Naive thymus-derived CD4-positive, alpha-beta T cell (primary cell): ENCODE data around the gene ELMO1. TPM values are rescaled to one million over a fixed set of nuclear protein-coding genes. Genes with fewer than 3 reads are reported as not detected.
A peak's percentile ranks its signal among the peaks of the same experiment; 100 is the strongest.

Source experiments
- ATAC-seq: fragments of 150-1000 bp; cut with Tn5 transposase; 2 replicates; pipeline ENCODE4 v1.10.0; 2021; ENCODE audit warnings: mild to moderate bottlenecking, moderate library complexity
- CTCF ChIA-PET: fragments of 350-600 bp; sonication (Branson Sonifier 250); formaldehyde crosslinking; loops from one replicate; lab custom pipeline; 2021; ENCODE audit warnings: antibody characterized with exemption; lab: Charles Lee
- POLR2A ChIA-PET: fragments of 350-600 bp; sonication (Branson Sonifier 250); formaldehyde crosslinking; loops from one replicate; lab custom pipeline; 2021; ENCODE audit warnings: antibody characterized with exemption, inconsistent platforms; lab: Charles Lee
- DNase-seq, 9 donors: peaks; one replicate each; pipeline versions ENCODE4 v3.0.0 to v3.0.0-alpha.2; 2020 to 2022; ENCODE audit warnings: mixed read lengths in 1 of 9
- H3K27ac ChIP-seq: one replicate; pipeline ENCODE4 v1.7.0; 2013; ENCODE audit warnings: mild to moderate bottlenecking, low read depth, low read length, moderate library complexity
- H3K27me3 ChIP-seq, 2 donors: one replicate each; pipeline ENCODE4 v1.7.0; 2013; ENCODE audit warnings: low read length in 2 of 2, mild to moderate bottlenecking in 2 of 2, moderate library complexity in 2 of 2; ENCODE audit not compliant: control insufficient read depth in 2 of 2, insufficient read depth in 2 of 2
- H3K36me3 ChIP-seq, 3 experiments: 1 replicate in 2 of 3; 2 replicates in 1 of 3; pipeline ENCODE4 v1.7.0; 2013; ENCODE audit warnings: low read length in 3 of 3, mild to moderate bottlenecking in 3 of 3, moderate library complexity in 1 of 3; ENCODE audit not compliant: insufficient read depth in 3 of 3, control insufficient read depth in 2 of 3
- H3K4me1 ChIP-seq, 2 donors: one replicate each; pipeline ENCODE4 v1.7.0; 2013; ENCODE audit warnings: low read length in 2 of 2, mild to moderate bottlenecking in 2 of 2, moderate library complexity in 1 of 2; ENCODE audit not compliant: control insufficient read depth in 2 of 2, insufficient read depth in 2 of 2
- H3K4me3 ChIP-seq: 2 replicates; pipeline ENCODE4 v1.7.0; 2013; ENCODE audit warnings: mild to moderate bottlenecking, low read length
- H3K9me3 ChIP-seq, 3 experiments: 1 replicate in 2 of 3; 2 replicates in 1 of 3; pipeline ENCODE4 v1.7.0; 2013; ENCODE audit warnings: low read length in 3 of 3; ENCODE audit not compliant: control insufficient read depth in 2 of 3
- H3K27ac Mint-ChIP-seq, 9 donors: one replicate each; pipeline ENCODE4 v1.8.0; 2020 to 2022; ENCODE audit warnings: mixed read lengths in 9 of 9, mild to moderate bottlenecking in 8 of 9, moderate library complexity in 5 of 9, inconsistent platforms in 2 of 9
- H3K27me3 Mint-ChIP-seq, 5 donors: one replicate each; pipeline ENCODE4 v1.8.0; 2021 to 2022; ENCODE audit warnings: mixed read lengths in 5 of 5, mild to moderate bottlenecking in 1 of 5
- H3K36me3 Mint-ChIP-seq, 5 donors: one replicate each; pipeline ENCODE4 v1.8.0; 2020 to 2022; ENCODE audit warnings: mixed read lengths in 5 of 5, mild to moderate bottlenecking in 3 of 5, inconsistent platforms in 1 of 5
- H3K4me1 Mint-ChIP-seq, 7 donors: one replicate each; pipeline ENCODE4 v1.8.0; 2020 to 2022; ENCODE audit warnings: mixed read lengths in 7 of 7, mild to moderate bottlenecking in 3 of 7, inconsistent platforms in 1 of 7
- H3K4me3 Mint-ChIP-seq, 10 donors: one replicate each; pipeline ENCODE4 v1.8.0; 2020 to 2022; ENCODE audit warnings: mild to moderate bottlenecking in 10 of 10, mixed read lengths in 10 of 10, moderate library complexity in 6 of 10, inconsistent platforms in 2 of 10
- H3K9me3 Mint-ChIP-seq, 11 donors: one replicate each; pipeline ENCODE4 v1.8.0; 2020 to 2022; ENCODE audit warnings: mixed read lengths in 11 of 11, mild to moderate bottlenecking in 4 of 11, inconsistent platforms in 1 of 11, moderate library complexity in 1 of 11
- intact Hi-C, 2 donors: fragments of 100-400 bp; cut with micrococcal nuclease; formaldehyde crosslinking; loops; one replicate each; pipeline ENCODE4 v1.15.1; 2023
- polyA plus RNA-seq, 2 donors: library from polyadenylated mRNA; unstranded; fragments of 300-500 nt; fragmentation: Illumina TruSeq; gene quantifications; one replicate each; pipeline ENCODE4 v1.2.3, GENCODE V29; 2021
- total RNA-seq, 6 experiments: library from RNA in 5 of 6; stranded (reverse) in 5 of 6; gene quantifications; 1 replicate in 5 of 6; 2 replicates in 1 of 6; pipeline ENCODE4 v1.2.3 and lab custom pipeline; 2021 to 2026

The ELMO1 gene
- total and polyA plus RNA-seq, 7 experiments from 2014 or later = 63.6 to 160 (median 124) TPM

DNA sequence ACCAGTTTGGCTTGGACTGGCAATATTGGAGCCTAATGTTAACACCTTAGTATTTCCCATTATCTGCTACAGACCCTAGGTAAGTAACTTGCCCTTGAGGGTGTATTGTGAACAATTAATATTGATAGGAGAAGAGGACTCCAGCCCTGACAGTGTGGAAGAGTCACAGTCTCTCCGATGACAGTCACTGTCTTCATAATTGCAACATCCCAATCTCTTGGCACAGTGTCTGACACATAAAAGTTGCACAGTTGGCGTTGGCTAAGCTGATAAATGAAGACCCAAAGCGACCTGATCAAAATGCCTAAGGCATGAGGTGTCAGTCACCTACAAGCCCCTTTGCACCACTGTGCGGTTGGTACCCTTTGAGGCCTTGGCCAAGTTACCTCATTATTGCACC, 569.6 kb downstream of the ELMO1 start:
- DNase-seq (no peak), ATAC-seq (no peak)
- no peaks in the 10 kb centered on the region for H3K9me3 ChIP-seq
- no peaks in the 10 kb centered on the region for H3K27me3 ChIP-seq
- no peaks in the 10 kb centered on the region for H3K27me3 Mint-ChIP-seq
- peaks cover 0 to 25% (median 0%) of the 10 kb centered on the region in 7 donors for H3K4me1 Mint-ChIP-seq
- H3K4me1 ChIP-seq = no peaks in the 10 kb centered on the region
- H3K36me3 Mint-ChIP-seq = peaks cover 17 to 79% (median 67%) of the 10 kb centered on the region in 5 donors
- ChIA-PET POLR2A (no interaction called here), CTCF (no interaction called here)
- no peak overlapping the region for H3K27ac ChIP-seq
- H3K9me3 Mint-ChIP-seq = peaks cover 0 to 1% (median 0%) of the 10 kb centered on the region in 11 donors
- intact Hi-C loops = loop anchor here in 1 of 2 donors (10.0 kb wide), 1 partner anchor 394 kb away; no protein-coding TSS in a partner anchor
- H3K27ac Mint-ChIP-seq = peak overlapping the region in 2 of 9 donors; percentile 36 to 62
- no peak overlapping the region for H3K4me3 Mint-ChIP-seq
- no peak overlapping the region for H3K4me3 ChIP-seq
- H3K36me3 ChIP-seq = peaks cover 0 to 60% (median 8%) of the 10 kb centered on the region in 3 experiments

DNA sequence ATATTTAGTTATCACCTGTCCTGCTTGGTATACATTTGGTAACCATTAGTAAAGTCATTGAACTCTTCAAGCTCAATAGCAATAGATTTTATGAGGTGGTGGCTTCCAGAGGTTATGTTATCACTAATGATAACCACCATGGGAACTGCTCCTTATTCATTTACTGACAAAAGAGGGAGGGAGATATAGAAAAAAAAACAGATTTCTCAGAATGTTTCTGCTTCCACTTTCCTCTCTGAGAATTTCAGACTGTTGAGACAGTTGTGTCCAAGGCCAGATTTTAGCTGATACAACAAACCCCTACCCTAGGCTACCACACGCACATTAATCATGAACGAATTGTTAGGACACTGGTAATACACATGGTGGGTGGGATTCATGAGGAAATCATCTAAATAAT, 570.4 kb downstream of the ELMO1 start:
- POLR2A ChIA-PET = no interaction called here
- Mint-ChIP-seq H3K27ac (peak overlapping the region in 3 of 9 donors; percentile 1 to 62 (median 39)), H3K4me3 (no peak overlapping the region), H3K27me3 (no peaks in the 10 kb centered on the region), H3K4me1 (peaks cover 0 to 29% (median 0%) of the 10 kb centered on the region in 7 donors), H3K36me3 (peaks cover 17 to 81% (median 70%) of the 10 kb centered on the region in 5 donors), H3K9me3 (peaks cover 0 to 4% (median 0%) of the 10 kb centered on the region in 11 donors)
- intact Hi-C loops = loop anchor here in 1 of 2 donors (10.0 kb wide), 1 partner anchor 393 kb away; no protein-coding TSS in a partner anchor
- H3K27ac ChIP-seq = no peak overlapping the region
- peaks cover 0 to 60% (median 8%) of the 10 kb centered on the region in 3 experiments for H3K36me3 ChIP-seq
- no peaks in the 10 kb centered on the region for H3K4me1 ChIP-seq
- CTCF ChIA-PET = no interaction called here
- DNase-seq (no peak), ATAC-seq (no peak)
- H3K9me3 ChIP-seq = no peaks in the 10 kb centered on the region
- no peaks in the 10 kb centered on the region for H3K27me3 ChIP-seq
- H3K4me3 ChIP-seq = no peak overlapping the region

DNA sequence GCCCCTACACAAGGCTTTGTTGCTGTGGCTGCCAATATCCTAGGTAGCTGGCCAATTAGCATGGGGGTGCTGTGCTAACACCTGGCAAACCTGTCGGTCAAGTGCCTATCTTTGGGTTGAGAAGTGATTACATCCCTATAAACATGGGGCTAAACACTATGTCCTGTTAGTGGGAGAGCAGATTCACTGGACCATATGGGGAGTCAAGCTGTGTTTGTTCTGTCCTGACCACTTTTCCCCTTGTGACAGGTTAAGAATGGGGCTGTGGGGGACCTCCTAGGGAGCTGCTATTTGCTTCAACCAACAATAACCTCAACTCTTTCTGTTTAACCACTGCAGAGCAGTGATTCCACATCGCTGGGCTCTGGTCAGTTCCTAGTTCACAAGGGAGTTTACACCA, 572.9 kb downstream of the ELMO1 start:
- ATAC-seq (no peak), DNase-seq (no peak)
- peaks cover 20 to 86% (median 69%) of the 10 kb centered on the region in 5 donors for H3K36me3 Mint-ChIP-seq
- Histone ChIP-seq H3K4me3 (no peak overlapping the region), H3K27ac (no peak overlapping the region), H3K27me3 (no peaks in the 10 kb centered on the region), H3K4me1 (no peaks in the 10 kb centered on the region), H3K36me3 (peaks cover 0 to 72% (median 8%) of the 10 kb centered on the region in 3 experiments), H3K9me3 (no peaks in the 10 kb centered on the region)
- no peak overlapping the region for H3K4me3 Mint-ChIP-seq
- H3K4me1 Mint-ChIP-seq = peaks cover 0 to 46% (median 4%) of the 10 kb centered on the region in 7 donors
- ChIA-PET POLR2A (interaction anchor here (0.6 kb wide), 1 partner anchor 645 kb away, joined by 3 read pairs; no protein-coding TSS in a partner anchor), CTCF (interaction anchor here (0.7 kb wide), 1 partner anchor 306 kb away, joined by 3 read pairs; no protein-coding TSS in a partner anchor)
- H3K27ac Mint-ChIP-seq = peak overlapping the region in 4 of 9 donors; percentile 2 to 82 (median 52)
- intact Hi-C loops = loop anchor here in 1 of 2 donors (10.0 kb wide), 1 partner anchor 391 kb away; no protein-coding TSS in a partner anchor
- peaks cover 0 to 7% (median 0%) of the 10 kb centered on the region in 11 donors for H3K9me3 Mint-ChIP-seq
- H3K27me3 Mint-ChIP-seq = no peaks in the 10 kb centered on the region

DNA sequence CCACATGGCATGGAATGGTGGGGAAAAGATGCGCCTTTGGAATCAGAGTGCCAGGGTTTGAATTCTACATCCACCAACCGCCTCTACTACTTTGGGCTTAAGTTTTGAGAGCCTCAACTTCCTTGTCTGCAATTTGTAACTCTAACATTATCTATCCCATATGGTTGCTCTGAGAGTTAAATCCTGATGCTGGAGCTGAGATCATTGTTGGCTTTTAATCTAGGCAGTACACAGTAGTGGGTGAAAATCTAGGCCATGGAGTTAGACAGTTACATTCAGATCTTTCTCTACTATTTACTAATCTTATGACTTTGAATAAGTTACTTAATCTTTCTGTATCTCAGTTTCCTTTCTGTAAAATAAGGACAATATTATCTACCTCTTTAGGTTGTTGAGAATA, 574.6 kb downstream of the ELMO1 start:
- peaks cover 0 to 7% (median 0%) of the 10 kb centered on the region in 11 donors for H3K9me3 Mint-ChIP-seq
- ChIA-PET CTCF (interaction anchor here (1.2 kb wide), 1 partner anchor 386 kb away, joined by 3 read pairs; no protein-coding TSS in a partner anchor), POLR2A (no interaction called here)
- H3K36me3 ChIP-seq = peaks cover 0 to 89% (median 14%) of the 10 kb centered on the region in 3 experiments
- no peak overlapping the region for H3K4me3 Mint-ChIP-seq
- H3K27ac ChIP-seq = no peak overlapping the region
- ATAC-seq (no peak), DNase-seq (no peak)
- intact Hi-C loops = loop anchor here in 1 of 2 donors (10.0 kb wide), 1 partner anchor 389 kb away; no protein-coding TSS in a partner anchor
- peak overlapping the region in 5 of 9 donors; percentile 6 to 46 (median 27) for H3K27ac Mint-ChIP-seq
- H3K36me3 Mint-ChIP-seq = peaks cover 29 to 87% (median 68%) of the 10 kb centered on the region in 5 donors
- peaks cover 0 to 38% (median 4%) of the 10 kb centered on the region in 7 donors for H3K4me1 Mint-ChIP-seq
- no peaks in the 10 kb centered on the region for H3K27me3 ChIP-seq
- H3K4me3 ChIP-seq = no peak overlapping the region
- H3K27me3 Mint-ChIP-seq = no peaks in the 10 kb centered on the region
- H3K9me3 ChIP-seq = no peaks in the 10 kb centered on the region
- no peaks in the 10 kb centered on the region for H3K4me1 ChIP-seq

DNA sequence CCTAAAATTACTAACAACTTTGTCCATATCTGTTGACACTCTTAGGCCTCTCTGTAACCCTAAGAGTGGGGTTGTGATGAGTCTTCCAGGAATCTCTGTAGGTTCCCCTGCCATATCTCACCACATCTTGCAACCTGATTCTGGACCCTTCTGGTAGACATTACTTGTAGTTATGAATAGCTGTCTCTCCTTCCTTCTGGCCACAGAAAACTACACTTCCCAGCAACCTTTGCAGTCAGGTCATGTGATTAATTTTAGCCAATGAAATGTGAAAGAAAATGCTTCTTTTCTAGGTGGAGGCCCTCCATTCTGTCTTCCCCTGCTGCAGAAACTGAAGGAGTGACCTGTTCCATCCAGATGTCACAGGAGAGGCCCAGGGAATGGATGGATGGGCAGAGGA, 576.8 kb downstream of the ELMO1 start:
- peak in 5 of 9 donors; percentile 12 to 27 (median 19) for DNase-seq
- peak overlapping the region in 7 of 9 donors; percentile 6 to 72 (median 44) for H3K27ac Mint-ChIP-seq
- Histone ChIP-seq H3K27ac (no peak overlapping the region), H3K4me1 (peaks cover 0 to 6% of the 10 kb centered on the region in 2 donors), H3K4me3 (no peak overlapping the region), H3K27me3 (no peaks in the 10 kb centered on the region), H3K36me3 (peaks cover 0 to 77% (median 14%) of the 10 kb centered on the region in 3 experiments), H3K9me3 (no peaks in the 10 kb centered on the region)
- peaks cover 26 to 89% (median 69%) of the 10 kb centered on the region in 5 donors for H3K36me3 Mint-ChIP-seq
- H3K27me3 Mint-ChIP-seq = no peaks in the 10 kb centered on the region
- ATAC-seq = no peak
- ChIA-PET POLR2A (no interaction called here), CTCF (no interaction called here)
- H3K9me3 Mint-ChIP-seq = peaks cover 0 to 7% (median 0%) of the 10 kb centered on the region in 11 donors
- peak overlapping the region in 1 of 10 donors; percentile 18 for H3K4me3 Mint-ChIP-seq
- intact Hi-C loops = loop anchor here in 1 of 2 donors (10.0 kb wide), 1 partner anchor 387 kb away; no protein-coding TSS in a partner anchor
- H3K4me1 Mint-ChIP-seq = peaks cover 0 to 33% (median 6%) of the 10 kb centered on the region in 7 donors

DNA sequence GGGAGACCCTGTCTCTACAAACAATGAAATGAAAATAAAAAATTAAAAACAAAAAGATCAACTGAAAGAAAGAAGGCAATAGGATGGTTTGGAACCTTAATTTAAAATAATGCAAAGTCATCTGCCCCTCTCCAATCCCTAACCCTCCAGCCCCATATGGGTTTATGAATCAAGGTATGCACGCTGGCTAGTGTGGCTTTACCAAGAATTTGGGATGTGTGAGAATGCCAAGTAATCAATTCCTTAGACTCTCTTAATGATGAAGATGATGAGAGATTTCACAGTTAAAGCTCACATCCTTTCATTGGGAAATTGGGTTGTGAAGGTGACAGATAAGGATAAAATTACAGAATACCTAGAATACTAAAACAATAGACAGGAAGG, 577.3 kb downstream of the ELMO1 start:
- H3K27ac ChIP-seq = no peak overlapping the region
- Mint-ChIP-seq H3K4me1 (peaks cover 0 to 33% (median 6%) of the 10 kb centered on the region in 7 donors), H3K36me3 (peaks cover 29 to 93% (median 74%) of the 10 kb centered on the region in 5 donors), H3K27me3 (no peaks in the 10 kb centered on the region), H3K4me3 (no peak overlapping the region), H3K27ac (peak overlapping the region in 6 of 9 donors; percentile 10 to 66 (median 45)), H3K9me3 (peaks cover 0 to 7% (median 0%) of the 10 kb centered on the region in 11 donors)
- H3K27me3 ChIP-seq = no peaks in the 10 kb centered on the region
- POLR2A ChIA-PET = no interaction called here
- peaks cover 0 to 6% of the 10 kb centered on the region in 2 donors for H3K4me1 ChIP-seq
- no peaks in the 10 kb centered on the region for H3K9me3 ChIP-seq
- H3K4me3 ChIP-seq = no peak overlapping the region
- DNase-seq (no peak), ATAC-seq (no peak)
- intact Hi-C loops = loop anchor here in 1 of 2 donors (10.0 kb wide), 1 partner anchor 387 kb away; no protein-coding TSS in a partner anchor
- CTCF ChIA-PET = no interaction called here
- peaks cover 0 to 77% (median 10%) of the 10 kb centered on the region in 3 experiments for H3K36me3 ChIP-seq
